NCI-H226 (cell line): ENCODE results near the gene ADCY2.

ENCODE experiments used
- DNase-seq: peaks from one replicate; pipeline ENCODE4 v3.0.0-alpha.2; 2015

ADCY2 gene

GRCh38 chr5:7516253-7516652 is 120.3 kb downstream of the ADCY2 start:
- DNase-seq, result no peak

- no peak for DNase-seq
These were observed 121.1 kb downstream of the ADCY2 start for GRCh38 chr5:7517006-7517405.

DNA sequence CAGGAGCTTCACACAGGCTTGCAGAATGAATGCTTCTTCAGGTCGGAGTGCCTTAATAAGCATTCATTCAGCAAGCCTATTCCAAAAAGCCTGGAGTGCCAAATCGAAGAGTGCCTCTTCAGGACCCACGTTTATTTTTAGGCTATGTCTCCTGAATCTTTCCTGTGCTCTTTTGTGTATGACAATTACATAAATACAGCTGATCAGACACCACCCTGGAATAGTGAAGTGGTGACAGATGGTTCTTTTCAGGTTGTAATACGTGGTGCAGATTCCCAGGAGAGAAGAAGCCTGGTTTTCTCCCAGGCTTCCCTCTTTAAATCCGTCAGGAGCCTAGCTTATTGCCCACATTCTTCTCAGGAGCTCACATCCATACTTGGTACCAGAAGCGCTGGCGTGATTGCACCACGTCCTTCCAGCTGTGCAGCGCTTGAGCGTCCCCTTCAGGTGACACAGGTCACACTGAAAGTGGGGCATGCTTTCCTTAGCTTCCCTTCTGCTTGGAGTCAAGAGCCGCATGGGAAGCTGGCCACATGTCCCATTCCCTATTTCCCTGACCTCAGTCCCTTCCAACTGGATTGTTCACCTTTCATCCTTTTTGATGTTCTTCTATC is 123.1 kb downstream of the ADCY2 start:
- DNase-seq, result no peak

- DNase-seq, result no peak
These were observed 123.6 kb downstream of the ADCY2 start for GRCh38 chr5:7519564-7519963.

DNA sequence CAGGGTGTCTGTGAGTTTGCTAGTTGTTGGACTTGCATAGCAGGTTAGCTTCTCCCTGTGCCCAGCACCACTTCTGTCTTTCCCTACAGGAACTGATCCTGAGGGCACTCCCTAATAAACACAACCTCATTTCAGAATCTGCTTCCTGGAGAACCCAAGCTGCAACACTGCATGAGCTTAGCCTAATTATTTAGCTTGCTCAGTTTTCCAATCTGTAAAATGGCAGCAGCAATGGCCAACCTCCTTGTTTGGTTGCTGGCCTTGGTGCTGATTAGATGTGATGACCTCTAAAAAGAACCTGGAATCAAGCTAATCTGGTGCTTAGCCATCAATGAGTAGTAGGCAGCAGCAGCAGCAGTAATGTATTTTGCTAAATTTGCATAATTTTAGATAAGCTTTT is 133.9 kb downstream of the ADCY2 start:
- no peak for DNase-seq

DNA sequence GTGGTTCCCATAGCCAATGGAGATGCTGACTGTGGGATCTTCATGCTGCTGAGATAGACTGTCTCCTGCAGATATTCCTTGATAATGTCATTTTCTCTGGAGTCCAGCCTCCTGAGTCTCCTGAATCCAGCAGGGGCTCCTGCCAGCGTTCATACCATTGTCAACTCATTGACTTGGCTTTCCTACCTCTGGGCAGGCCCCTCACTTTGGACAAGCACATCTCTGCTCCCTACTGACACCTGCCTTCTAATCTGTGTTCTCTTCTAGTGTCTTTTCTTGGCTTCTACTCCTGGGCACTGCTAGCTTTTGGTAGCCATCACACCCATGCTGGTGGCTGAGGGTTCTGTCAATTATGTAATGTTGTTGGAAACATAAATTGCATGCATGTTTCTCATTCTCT is 138.0 kb downstream of the ADCY2 start:
- no peak for DNase-seq

GRCh38 chr5:7534505-7534904 is 138.6 kb downstream of the ADCY2 start:
- no peak for DNase-seq

DNA sequence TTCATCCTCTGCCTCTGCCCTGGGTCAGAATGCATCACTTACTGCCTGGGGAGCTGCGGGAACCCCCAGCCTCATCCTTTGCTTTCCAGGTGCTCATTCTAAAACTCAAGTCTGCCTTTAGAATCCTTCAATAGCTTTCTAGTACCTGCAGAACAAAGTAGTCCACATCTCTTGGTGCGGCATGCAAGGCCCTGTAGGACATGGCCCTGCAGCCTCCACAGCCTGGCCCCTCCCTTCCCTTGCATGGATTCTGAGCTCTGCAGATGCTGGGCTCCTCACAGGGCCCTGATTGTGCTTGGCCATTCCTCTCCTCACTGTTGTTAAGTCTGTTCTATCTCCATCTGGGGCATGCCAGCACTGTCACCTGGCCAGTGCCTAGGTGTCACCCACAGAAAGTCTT is 141.6 kb downstream of the ADCY2 start:
- DNase-seq, result no peak

GRCh38 chr5:7539571-7539970 is 143.6 kb downstream of the ADCY2 start:
- DNase-seq, result no peak

DNA sequence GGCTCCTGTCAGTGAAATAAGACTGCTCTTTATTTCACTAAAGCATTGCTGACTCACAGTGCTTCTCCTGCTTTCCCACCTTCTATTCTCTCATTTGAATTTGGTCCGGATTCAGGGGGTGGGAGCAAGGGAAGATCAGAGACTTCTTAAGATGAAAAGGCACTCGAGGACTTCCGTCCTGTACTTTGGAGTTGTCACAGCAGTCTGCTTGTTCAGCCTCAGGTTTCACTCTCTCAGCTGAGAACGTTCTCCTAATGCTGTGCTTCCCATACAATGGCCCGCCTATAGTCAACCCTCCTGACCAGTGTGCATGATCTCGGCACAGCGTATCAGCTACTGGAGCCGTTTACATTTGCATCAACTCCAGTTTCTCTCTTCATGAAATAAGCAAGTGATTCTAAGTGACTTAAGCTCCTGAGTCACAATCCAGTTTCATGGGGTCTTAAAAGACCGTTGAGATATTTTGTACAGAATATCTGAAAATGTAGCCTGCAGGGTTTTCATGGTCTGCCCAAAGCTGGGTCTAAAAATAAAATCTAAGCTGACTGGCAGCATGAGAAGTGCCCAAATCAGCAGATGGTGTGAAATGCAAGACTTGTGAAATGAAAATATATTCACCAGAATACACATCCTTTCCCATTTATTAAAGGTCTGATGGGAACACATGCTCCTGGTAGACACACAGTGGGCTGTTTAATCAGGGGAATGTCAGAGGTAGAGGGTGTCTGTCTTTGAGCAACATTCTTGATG is 145.0 kb downstream of the ADCY2 start:
- no peak for DNase-seq

- no peak for DNase-seq
These were observed 146.0 kb downstream of the ADCY2 start for GRCh38 chr5:7541898-7542297.

DNA sequence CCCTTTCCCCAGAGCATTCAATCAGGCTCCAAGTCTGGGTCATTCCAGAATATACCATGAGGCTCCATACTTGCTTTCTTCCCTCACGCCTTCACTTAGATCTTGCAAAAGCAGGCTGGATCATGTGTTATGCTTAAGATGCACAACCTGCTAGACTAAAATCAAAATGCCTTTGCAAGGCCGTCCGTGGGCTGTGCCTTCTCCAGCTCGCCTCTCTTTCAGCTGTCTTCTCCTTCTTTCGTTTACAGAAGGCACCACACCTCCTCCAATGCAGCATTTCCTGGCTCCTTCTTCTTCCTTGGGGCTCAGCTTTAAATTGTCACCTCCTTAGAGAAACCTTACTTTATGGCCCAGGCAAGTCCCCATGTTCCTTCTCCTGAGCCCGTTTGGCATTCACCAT is 150.6 kb downstream of the ADCY2 start:
- DNase-seq, result no peak

- DNase-seq, result no peak
These were observed 152.7 kb downstream of the ADCY2 start for GRCh38 chr5:7548596-7548995.

GRCh38 chr5:7565559-7565958 is 169.6 kb downstream of the ADCY2 start:
- no peak for DNase-seq

DNA sequence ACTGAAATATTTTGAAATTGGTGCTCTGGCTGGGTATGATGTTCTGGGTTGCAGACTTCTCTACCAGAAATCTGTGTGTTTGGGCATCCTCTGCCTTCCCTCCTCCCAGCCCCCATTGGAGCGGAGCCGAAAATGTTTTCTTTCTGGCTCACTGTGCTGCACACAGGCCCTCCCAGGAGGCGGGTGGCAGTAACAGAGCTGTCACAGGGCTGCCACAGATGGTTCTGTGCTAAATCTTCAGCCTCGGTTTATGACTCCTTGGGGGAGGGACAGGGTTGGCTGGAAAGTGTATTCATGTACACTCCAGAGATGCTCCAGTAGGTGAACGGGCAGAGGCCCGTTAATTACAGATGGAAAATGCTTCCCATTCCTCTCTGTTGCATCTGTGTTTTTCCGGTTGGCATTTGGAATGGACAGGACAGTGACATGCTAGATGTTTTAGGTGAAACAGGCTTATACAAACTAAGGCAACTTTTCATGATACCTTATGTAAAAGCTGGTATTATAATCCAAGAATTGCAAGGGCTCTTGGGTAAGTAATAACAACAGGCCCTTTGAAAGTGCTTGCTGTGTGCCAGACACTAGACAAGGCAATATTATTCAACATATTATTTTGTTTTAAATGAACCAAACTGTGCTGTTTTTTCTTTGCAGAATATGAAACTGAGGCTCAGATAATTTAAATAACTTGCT is 180.2 kb downstream of the ADCY2 start:
- DNase-seq, result no peak

GRCh38 chr5:7577381-7577780 is 181.4 kb downstream of the ADCY2 start:
- no peak for DNase-seq

- no peak for DNase-seq
These were observed 182.1 kb downstream of the ADCY2 start for GRCh38 chr5:7578071-7578470.

GRCh38 chr5:7584749-7585148 is 188.8 kb downstream of the ADCY2 start:
- DNase-seq, result no peak

DNA sequence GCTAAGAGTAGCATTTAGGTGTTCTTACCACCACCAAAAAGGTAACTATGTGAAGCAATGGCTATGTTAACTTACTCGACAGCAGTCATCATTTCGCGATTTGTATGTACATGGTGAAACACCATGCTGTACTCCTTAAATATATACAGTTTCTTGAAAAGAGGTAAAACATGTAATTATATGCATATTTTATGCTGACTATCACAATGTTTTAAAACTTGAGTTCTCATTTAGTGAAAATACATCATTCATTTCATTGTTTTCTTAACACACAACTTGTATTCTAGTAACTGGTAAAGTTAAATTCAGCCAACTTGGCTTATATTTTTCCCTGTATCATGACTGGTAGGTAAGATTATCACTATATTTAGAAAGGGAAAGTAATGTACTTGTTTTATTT is 189.9 kb downstream of the ADCY2 start:
- DNase-seq, result no peak

GRCh38 chr5:7586480-7586879 is 190.5 kb downstream of the ADCY2 start:
- DNase-seq, result no peak

GRCh38 chr5:7589800-7590199 is 193.9 kb downstream of the ADCY2 start:
- DNase-seq, result no peak

GRCh38 chr5:7592910-7593309 is 197.0 kb downstream of the ADCY2 start:
- no peak for DNase-seq

DNA sequence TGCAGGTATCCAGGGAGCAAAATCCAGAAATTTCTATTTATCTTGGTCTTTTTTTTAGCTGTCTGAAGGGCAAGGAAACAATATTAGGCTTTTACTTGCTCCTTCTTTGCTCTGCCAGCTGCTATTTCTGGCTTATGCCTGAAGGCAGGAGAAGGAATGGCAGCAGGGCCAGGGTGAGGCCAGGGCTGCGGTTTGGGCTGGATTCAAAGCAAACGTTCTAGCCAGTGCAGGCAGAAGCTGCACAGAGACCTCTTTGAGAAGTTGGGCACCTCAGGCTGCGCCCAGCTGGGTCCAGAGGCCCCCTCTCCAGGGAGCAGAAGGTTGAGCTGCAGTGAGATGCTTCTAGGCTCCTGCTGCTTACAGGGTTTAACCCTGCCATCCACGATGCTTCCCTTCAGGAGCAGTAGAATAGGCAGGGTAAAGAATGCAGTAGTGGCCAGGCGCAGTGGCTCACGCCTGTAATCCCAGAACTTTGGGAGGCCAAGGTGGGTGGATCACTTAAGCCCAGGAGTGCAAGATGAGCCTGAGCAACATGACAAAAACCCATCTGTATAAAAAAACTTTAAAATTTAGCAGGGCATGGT is 201.2 kb downstream of the ADCY2 start:
- no peak for DNase-seq
